Myocyte (in vitro differentiated cells): ENCODE data around the gene RTKN2. TPM values are rescaled to one million over a fixed set of nuclear protein-coding genes. Genes with fewer than 3 reads are reported as not detected.

Experiments used
- total RNA-seq: library from RNA; depleted of rRNA; stranded (reverse); fragments of >200 nt; gene quantifications from 2 replicates; pipeline ENCODE4 v1.2.3, GENCODE V29; 2014

The RTKN2 gene
- total RNA-seq, 1 donor from 2014 or later = 3.8 TPM

Other genes starting within 250 kb of the RTKN2 start
- 1.4 and 2.9 TPM in 2 replicates for gene ZNF365, start 105.5 kb upstream of the RTKN2 start, total RNA-seq